Activated CD8-positive, alpha-beta memory T cell treated with anti-CD3 and anti-CD28 coated beads for 1 hour (primary cell): ENCODE results near the gene NT5DC4.

Source experiments
- DNase-seq, 2 donors: peaks; one replicate each; pipeline ENCODE4 v3.0.0-alpha.2; 2020; ENCODE audit warnings: low read depth in 1 of 2; ENCODE audit errors: extremely low read depth in 1 of 2

NT5DC4 gene

GRCh38 chr2:112782234-112782799 is 61.5 kb downstream of the NT5DC4 start:
- DNase-seq: no peak

DNA sequence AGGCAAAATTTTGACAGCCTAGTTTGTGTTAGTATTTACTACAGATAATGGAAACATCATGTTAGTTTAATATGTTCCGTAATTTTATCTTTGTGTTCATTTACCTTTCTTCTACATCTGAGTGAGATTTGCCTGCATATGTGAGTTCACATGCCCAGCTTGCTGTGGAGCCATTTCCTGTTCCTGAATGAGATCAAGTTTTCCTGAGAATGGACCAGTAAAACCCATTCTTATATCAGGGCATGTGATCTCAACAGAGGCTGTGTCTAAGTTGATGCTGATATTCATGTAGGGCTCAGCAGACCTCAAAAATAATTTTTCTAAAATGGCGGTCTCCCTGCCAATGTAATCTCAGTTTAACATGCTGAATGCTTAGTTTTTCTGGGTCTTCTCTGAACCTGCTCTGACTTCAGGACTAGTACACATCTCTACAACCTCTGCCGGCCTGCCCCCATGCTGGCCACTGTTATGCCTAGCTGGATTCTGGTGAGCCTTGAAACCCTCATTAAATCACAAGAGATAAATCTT is 62.4 kb downstream of the NT5DC4 start:
- no peak for DNase-seq

- DNase-seq: no peak
These were observed 63.7 kb downstream of the NT5DC4 start, which contains the start of gene IL1A for GRCh38 chr2:112784199-112785189. Gene IL1A, minus strand, starts transcription at chr2:112784493. Its CDS starts 723 bp downstream, at chr2:112783770.

DNA sequence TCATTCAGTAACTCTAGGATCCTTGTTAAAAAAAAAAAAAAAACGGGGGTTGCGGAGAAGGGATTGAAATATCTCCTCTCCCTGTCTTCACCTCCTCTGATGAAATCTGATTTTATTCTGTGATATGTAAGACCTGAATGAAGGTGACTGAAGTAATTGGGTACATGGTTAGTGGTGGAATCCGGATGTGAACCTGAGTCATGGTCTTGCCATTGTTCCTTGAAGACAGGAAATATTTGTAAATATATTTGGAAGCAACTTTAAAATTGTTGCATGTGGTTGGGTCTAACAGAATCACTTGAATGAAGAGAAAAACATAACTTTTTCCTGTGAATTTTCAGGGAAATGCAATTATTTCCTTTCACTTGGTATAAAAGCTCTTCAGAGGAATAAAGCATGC is 66.5 kb downstream of the NT5DC4 start:
- no peak for DNase-seq

GRCh38 chr2:112787729-112788393 is 67.0 kb downstream of the NT5DC4 start:
- DNase-seq: no peak

- DNase-seq: no peak
These were observed 67.8 kb downstream of the NT5DC4 start for GRCh38 chr2:112788653-112789052.
